Measurements from ENCODE around the gene RAET1L.

- TF ChIP-seq CTCF (IDR thresholded peaks at IDR 0.05), result no peak
- TF ChIP-seq POLR2A (IDR thresholded peaks at IDR 0.05), result no peak
Measured at GRCh38 chr6:149995235-149995750, 30.0 kb downstream of the RAET1L start.

Data from lower leg skin (tissue), 3 donors.